Measurements from ENCODE around the gene PIBF1.
"Not testable (repeated sequence)": the region's sequence is repeated elsewhere in the genome, so short reads cannot be mapped to it uniquely, and the experiment has no call there.

The PIBF1 gene

GRCh38 chr13:72823724-72824123, 41.8 kb downstream of the PIBF1 start:
- no peak overlapping the region for H3K27ac ChIP-seq (ENCODE audit: low read length)
- H3K9ac ChIP-seq (ENCODE audit: low read depth, low read length) = no peak overlapping the region
- H3K9me3 ChIP-seq (ENCODE audit: insufficient read depth, low read depth, low read length) = no peaks in the 10 kb centered on the region
- H3K27me3 ChIP-seq (ENCODE audit: insufficient read depth, low read length) = no peaks in the 10 kb centered on the region
- peaks cover 18% of the 10 kb centered on the region for H3K36me3 ChIP-seq (ENCODE audit: insufficient read depth, low read depth, low read length)
- H3K4me3 ChIP-seq (ENCODE audit: low read length) = no peak overlapping the region
- peaks cover 4% of the 10 kb centered on the region; the same call in 1 of the 2 replicates for H3K4me1 ChIP-seq (ENCODE audit: insufficient read depth, low read length)

GRCh38 chr13:72834601-72835000, 52.7 kb downstream of the PIBF1 start:
- no peaks in the 10 kb centered on the region for H3K27me3 ChIP-seq (ENCODE audit: insufficient read depth, low read length)
- no peak overlapping the region for H3K27ac ChIP-seq (ENCODE audit: low read length)
- H3K9ac ChIP-seq (ENCODE audit: low read depth, low read length) = no peak overlapping the region
- H3K36me3 ChIP-seq (ENCODE audit: insufficient read depth, low read depth, low read length) = peaks cover 10% of the 10 kb centered on the region; the same call in 1 of the 2 replicates
- no peak overlapping the region for H3K4me3 ChIP-seq (ENCODE audit: low read length)
- H3K9me3 ChIP-seq (ENCODE audit: insufficient read depth, low read depth, low read length) = no peaks in the 10 kb centered on the region
- H3K4me1 ChIP-seq (ENCODE audit: insufficient read depth, low read length) = no peaks in the 10 kb centered on the region

DNA sequence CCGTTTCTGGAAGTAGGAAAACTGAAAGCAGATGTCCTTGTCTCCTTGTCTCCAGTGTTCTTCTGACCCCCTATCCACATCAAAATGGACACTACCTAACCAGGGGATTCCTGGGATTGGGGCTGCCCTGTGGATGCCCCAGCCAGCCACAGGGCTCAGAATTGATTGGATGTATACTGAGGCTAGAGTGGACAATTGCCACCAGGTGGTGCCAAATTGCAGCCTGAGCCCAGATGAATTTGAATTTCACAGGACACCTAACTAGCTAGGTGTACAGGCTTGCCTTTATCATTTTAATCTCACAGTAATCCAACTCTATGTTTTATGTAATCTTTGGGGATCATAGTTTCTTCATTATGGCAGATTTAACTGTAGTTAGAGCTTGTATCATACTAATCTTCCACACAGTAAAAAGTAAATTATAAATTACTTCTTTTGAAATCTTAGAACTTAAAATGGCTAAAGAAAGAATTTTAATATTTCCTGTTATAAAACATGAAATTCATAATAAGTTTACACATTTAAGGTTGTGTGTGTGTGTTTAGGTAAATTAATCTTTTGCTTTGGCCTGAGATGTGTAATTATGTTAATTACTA, 58.0 kb downstream of the PIBF1 start:
- Histone ChIP-seq H3K9ac (ENCODE audit: low read depth, low read length) (no peak overlapping the region), H3K4me3 (ENCODE audit: low read length) (no peak overlapping the region), H3K27me3 (ENCODE audit: insufficient read depth, low read length) (no peaks in the 10 kb centered on the region), H3K36me3 (ENCODE audit: insufficient read depth, low read depth, low read length) (peaks cover 19% of the 10 kb centered on the region; the same call in 1 of the 2 replicates), H3K27ac (ENCODE audit: low read length) (no peak overlapping the region), H3K9me3 (ENCODE audit: insufficient read depth, low read depth, low read length) (no peaks in the 10 kb centered on the region), H3K4me1 (ENCODE audit: insufficient read depth, low read length) (no peaks in the 10 kb centered on the region)

DNA sequence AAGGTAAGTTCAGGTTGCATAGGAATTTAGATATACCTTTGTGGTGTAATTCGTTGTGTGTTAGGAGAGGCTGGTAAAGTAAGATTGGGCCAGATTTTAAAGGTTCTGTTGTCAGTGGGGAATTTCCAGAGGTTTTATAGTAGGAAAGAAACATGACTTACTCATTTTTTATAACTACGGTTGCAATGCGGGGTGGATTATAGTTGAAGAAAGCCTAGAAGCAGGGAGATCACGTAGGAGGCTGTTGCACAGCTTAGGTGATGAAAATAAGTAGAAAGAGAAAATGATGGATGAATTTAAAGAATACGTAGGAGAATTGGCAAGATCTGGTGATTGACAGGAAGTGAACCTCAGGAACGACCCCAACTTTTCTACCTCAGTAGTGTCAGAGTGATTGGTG, 61.1 kb downstream of the PIBF1 start:
- Histone ChIP-seq H3K27ac (ENCODE audit: low read length) (no peak overlapping the region), H3K36me3 (ENCODE audit: insufficient read depth, low read depth, low read length) (peaks cover 21% of the 10 kb centered on the region)

GRCh38 chr13:72845148-72845547, 63.2 kb downstream of the PIBF1 start:
- H3K27me3 ChIP-seq (ENCODE audit: insufficient read depth, low read length); H3K4me3 ChIP-seq (ENCODE audit: low read length); H3K9ac ChIP-seq (ENCODE audit: low read depth, low read length); H3K9me3 ChIP-seq (ENCODE audit: insufficient read depth, low read depth, low read length); H3K4me1 ChIP-seq (ENCODE audit: insufficient read depth, low read length); H3K27ac ChIP-seq (ENCODE audit: low read length): not testable (repeated sequence)
- peaks cover 23% of the 10 kb centered on the region for H3K36me3 ChIP-seq (ENCODE audit: insufficient read depth, low read depth, low read length)

More for the DNA sequence above, 61.1 kb downstream of the PIBF1 start:
- H3K4me3 ChIP-seq (ENCODE audit: low read length) = no peak overlapping the region
- no peak overlapping the region for H3K9ac ChIP-seq (ENCODE audit: low read depth, low read length)
- no peaks in the 10 kb centered on the region for H3K9me3 ChIP-seq (ENCODE audit: insufficient read depth, low read depth, low read length)
- H3K4me1 ChIP-seq (ENCODE audit: insufficient read depth, low read length) = no peaks in the 10 kb centered on the region
- no peaks in the 10 kb centered on the region for H3K27me3 ChIP-seq (ENCODE audit: insufficient read depth, low read length)

DNA sequence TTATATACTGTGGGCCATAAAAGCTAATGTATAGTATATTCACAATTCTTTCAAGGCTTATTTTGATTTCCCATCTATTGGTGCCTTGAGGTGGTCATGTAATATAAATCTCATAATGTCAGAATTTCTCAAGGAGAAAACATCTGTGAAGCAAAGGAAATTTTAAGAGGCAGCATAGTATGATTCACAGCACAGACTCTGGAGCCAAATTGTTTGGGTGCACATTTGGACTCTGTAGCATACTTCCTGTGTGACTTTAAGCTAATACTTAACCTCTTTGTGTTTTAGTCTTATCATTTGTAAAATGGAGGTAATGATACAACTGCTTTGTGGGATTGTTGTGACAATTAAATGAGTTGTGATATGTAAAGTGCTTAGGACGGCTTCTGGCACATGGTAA, 67.6 kb downstream of the PIBF1 start:
- Histone ChIP-seq H3K27me3 (ENCODE audit: insufficient read depth, low read length) (no peaks in the 10 kb centered on the region), H3K4me3 (ENCODE audit: low read length) (no peak overlapping the region), H3K36me3 (ENCODE audit: insufficient read depth, low read depth, low read length) (peaks cover 14% of the 10 kb centered on the region), H3K27ac (ENCODE audit: low read length) (no peak overlapping the region), H3K9me3 (ENCODE audit: insufficient read depth, low read depth, low read length) (no peaks in the 10 kb centered on the region), H3K4me1 (ENCODE audit: insufficient read depth, low read length) (no peaks in the 10 kb centered on the region), H3K9ac (ENCODE audit: low read depth, low read length) (no peak overlapping the region)

DNA sequence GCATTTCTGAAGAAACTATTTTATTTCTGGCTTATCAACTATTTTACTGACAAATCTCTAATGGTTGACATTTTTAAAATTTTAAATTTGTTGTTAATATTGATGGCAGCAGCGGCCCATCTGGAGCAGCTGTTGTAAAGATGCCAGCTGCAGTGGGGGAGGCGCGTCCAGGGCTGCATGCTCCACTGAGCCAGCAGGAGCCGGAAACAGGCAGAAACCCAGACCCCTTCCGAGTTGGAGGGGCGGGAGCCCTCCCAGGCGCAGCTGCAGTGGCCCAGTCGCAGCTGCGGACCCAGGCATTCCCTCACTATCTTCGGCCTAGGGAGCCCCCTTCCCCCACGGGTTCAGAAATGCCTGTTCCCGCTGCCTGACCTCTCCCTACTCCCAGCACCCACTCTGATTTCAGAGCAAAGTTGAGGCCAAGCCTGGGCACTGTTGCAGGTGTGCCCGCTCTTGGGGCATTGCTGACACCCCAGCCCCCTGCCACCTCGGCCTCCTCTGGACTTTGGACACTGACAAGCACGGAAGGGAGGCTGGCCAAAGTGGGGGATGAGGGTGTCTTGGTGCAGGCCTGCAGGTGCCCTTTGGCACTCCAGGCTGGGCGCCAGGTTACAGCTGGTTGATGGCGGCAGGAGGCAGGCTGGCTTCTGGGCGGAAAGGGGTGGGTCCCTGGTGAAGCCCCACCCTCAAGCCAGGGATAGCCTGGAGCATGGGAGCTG, 69.2 kb downstream of the PIBF1 start:
- Histone ChIP-seq H3K36me3 (ENCODE audit: insufficient read depth, low read depth, low read length) (peaks cover 14% of the 10 kb centered on the region), H3K27me3 (ENCODE audit: insufficient read depth, low read length) (no peaks in the 10 kb centered on the region), H3K27ac (ENCODE audit: low read length) (no peak overlapping the region), H3K9me3 (ENCODE audit: insufficient read depth, low read depth, low read length) (no peaks in the 10 kb centered on the region), H3K9ac (ENCODE audit: low read depth, low read length) (no peak overlapping the region), H3K4me1 (ENCODE audit: insufficient read depth, low read length) (no peaks in the 10 kb centered on the region), H3K4me3 (ENCODE audit: low read length) (no peak overlapping the region)

DNA sequence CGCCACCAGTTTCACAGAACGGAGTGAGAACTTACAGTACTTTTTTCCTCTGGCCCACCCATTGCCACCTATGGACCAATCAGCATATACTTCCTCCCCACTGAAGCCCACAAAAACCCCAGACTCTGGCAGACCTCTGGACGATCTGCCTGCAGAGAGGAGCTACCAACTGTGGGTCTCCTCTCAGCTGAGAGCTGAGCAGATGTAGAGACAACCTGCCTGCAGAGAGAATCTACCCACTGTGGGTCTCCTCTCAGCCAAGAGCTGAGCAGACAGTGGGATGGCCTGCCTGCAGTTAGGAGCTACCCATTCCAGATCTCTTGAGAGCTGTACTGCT, 69.7 kb downstream of the PIBF1 start:
- Histone ChIP-seq H3K4me1 (ENCODE audit: insufficient read depth, low read length) (no peaks in the 10 kb centered on the region), H3K27me3 (ENCODE audit: insufficient read depth, low read length) (no peaks in the 10 kb centered on the region), H3K9ac (ENCODE audit: low read depth, low read length) (no peak overlapping the region), H3K4me3 (ENCODE audit: low read length) (no peak overlapping the region), H3K27ac (ENCODE audit: low read length) (no peak overlapping the region), H3K9me3 (ENCODE audit: insufficient read depth, low read depth, low read length) (no peaks in the 10 kb centered on the region), H3K36me3 (ENCODE audit: insufficient read depth, low read depth, low read length) (peaks cover 14% of the 10 kb centered on the region)

GRCh38 chr13:72852207-72852606, 70.3 kb downstream of the PIBF1 start:
- Histone ChIP-seq H3K9ac (ENCODE audit: low read depth, low read length) (no peak overlapping the region), H3K27me3 (ENCODE audit: insufficient read depth, low read length) (no peaks in the 10 kb centered on the region), H3K9me3 (ENCODE audit: insufficient read depth, low read depth, low read length) (no peaks in the 10 kb centered on the region), H3K27ac (ENCODE audit: low read length) (no peak overlapping the region), H3K4me1 (ENCODE audit: insufficient read depth, low read length) (no peaks in the 10 kb centered on the region), H3K36me3 (ENCODE audit: insufficient read depth, low read depth, low read length) (peaks cover 10% of the 10 kb centered on the region), H3K4me3 (ENCODE audit: low read length) (no peak overlapping the region)

DNA sequence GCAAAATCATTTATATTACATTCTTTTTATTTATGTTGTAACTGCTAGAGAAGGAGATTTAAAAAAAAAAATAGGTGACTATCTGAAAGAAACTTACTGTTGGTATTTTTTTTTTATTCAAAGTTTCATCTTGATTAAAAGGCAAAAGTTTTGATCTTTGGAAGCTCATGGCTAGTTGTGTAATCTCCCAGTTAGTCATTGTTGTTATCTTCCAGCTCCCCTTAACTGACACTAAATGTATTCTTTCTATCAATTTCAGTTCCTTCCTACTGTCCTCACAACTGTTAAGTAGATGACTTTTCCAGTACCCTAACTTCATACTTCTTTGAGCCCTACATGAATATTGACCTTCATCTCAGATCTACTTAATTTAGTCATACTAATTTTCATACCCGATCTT, 71.1 kb downstream of the PIBF1 start:
- Histone ChIP-seq H3K4me3 (ENCODE audit: low read length) (no peak overlapping the region), H3K9me3 (ENCODE audit: insufficient read depth, low read depth, low read length) (no peaks in the 10 kb centered on the region), H3K36me3 (ENCODE audit: insufficient read depth, low read depth, low read length) (0 out of 2 replicates have a peak, but pooled peaks cover 2% of the 10 kb centered on the region), H3K4me1 (ENCODE audit: insufficient read depth, low read length) (no peaks in the 10 kb centered on the region), H3K9ac (ENCODE audit: low read depth, low read length) (no peak overlapping the region), H3K27ac (ENCODE audit: low read length) (no peak overlapping the region), H3K27me3 (ENCODE audit: insufficient read depth, low read length) (no peaks in the 10 kb centered on the region)

- Histone ChIP-seq H3K36me3 (ENCODE audit: insufficient read depth, low read depth, low read length) (no peaks in the 10 kb centered on the region), H3K4me1 (ENCODE audit: insufficient read depth, low read length) (no peaks in the 10 kb centered on the region), H3K27ac (ENCODE audit: low read length) (no peak overlapping the region), H3K27me3 (ENCODE audit: insufficient read depth, low read length) (no peaks in the 10 kb centered on the region), H3K9me3 (ENCODE audit: insufficient read depth, low read depth, low read length) (no peaks in the 10 kb centered on the region; the same call in 1 of the 2 replicates), H3K9ac (ENCODE audit: low read depth, low read length) (no peak overlapping the region), H3K4me3 (ENCODE audit: low read length) (no peak overlapping the region)
Measured at GRCh38 chr13:72864142-72865011, 82.4 kb downstream of the PIBF1 start.
